HepG2 (cell line): ENCODE data around the gene NDUFA8. TPM values are rescaled to one million over a fixed set of nuclear protein-coding genes. Genes with fewer than 3 reads are reported as not detected.

ENCODE experiments used
- AFF4 ChIP-seq: sonication (generic); formaldehyde crosslinking; IDR thresholded peaks from 2 replicates; pipeline ENCODE4 v1.4.0; 2020; ENCODE audit warnings: missing genetic modification reagents
- ARID4A ChIP-seq: sonication (generic); formaldehyde crosslinking; IDR thresholded peaks from 2 replicates; pipeline ENCODE4 v1.5.0; 2020; ENCODE audit warnings: mild to moderate bottlenecking, missing genetic modification reagents, borderline replicate concordance
- CREB1 ChIP-seq, 2 experiments: fragments of 450-650 bp in 1 of 2; IDR thresholded peaks; 2 replicates each; pipeline ENCODE4 v1.6.1; 2016 to 2017; ENCODE audit warnings: control low read depth in 1 of 2, mild to moderate bottlenecking in 1 of 2, missing compliant biosample characterization in 1 of 2, missing genetic modification characterization in 1 of 2
- EP300 ChIP-seq, 3 experiments: sonication (generic) in 1 of 3; formaldehyde crosslinking in 1 of 3; IDR thresholded peaks; 2 replicates each; pipeline versions ENCODE4 v1.5.1 to v1.6.1; 2011 to 2020; ENCODE audit warnings: low read depth in 2 of 3, low read length in 2 of 3, borderline replicate concordance in 1 of 3, improper control_type of control experiment in 1 of 3, mild to moderate bottlenecking in 1 of 3, missing genetic modification reagents in 1 of 3, moderate library complexity in 1 of 3
- HNRNPK ChIP-seq: fragments of 200-400 bp; formaldehyde crosslinking; IDR thresholded peaks from 2 replicates; pipeline ENCODE4 v1.6.1; 2018; ENCODE audit warnings: low read length, low read depth, moderate library complexity, mild to moderate bottlenecking; ENCODE audit not compliant: poor library complexity, severe bottlenecking
- PBX2 ChIP-seq: IDR thresholded peaks from 2 replicates; pipeline ENCODE4 v1.6.1; 2016; ENCODE audit warnings: control low read depth
- POLR2A ChIP-seq, 2 experiments: IDR thresholded peaks; 2 replicates each; pipeline ENCODE4 v1.6.1; 2011; ENCODE audit warnings: low read depth in 2 of 2, low read length in 2 of 2, mild to moderate bottlenecking in 1 of 2, moderate library complexity in 1 of 2; ENCODE audit not compliant: insufficient read depth in 1 of 2
- REPIN1 ChIP-seq: sonication (generic); formaldehyde crosslinking; IDR thresholded peaks from 2 replicates; pipeline ENCODE4 v1.8.0; 2022; ENCODE audit warnings: missing genetic modification reagents, low read depth, mild to moderate bottlenecking, borderline replicate concordance
- YY1 ChIP-seq: IDR thresholded peaks from 2 replicates; pipeline ENCODE4 v1.6.1; 2011; ENCODE audit warnings: low read length, low read depth, moderate library complexity, mild to moderate bottlenecking; ENCODE audit not compliant: insufficient read depth, insufficient replicate concordance
- ZBTB25 ChIP-seq: IDR thresholded peaks from 2 replicates; pipeline ENCODE4 v1.6.1; 2018; ENCODE audit warnings: missing genetic modification reagents
- ZBTB33 ChIP-seq: sonication (generic); formaldehyde crosslinking; IDR thresholded peaks from 2 replicates; pipeline ENCODE4 v1.4.0; 2020; ENCODE audit warnings: missing genetic modification reagents
- ZFP36 ChIP-seq: fragments of 150-350 bp; IDR thresholded peaks from 2 replicates; pipeline ENCODE4 v1.6.1; 2018; ENCODE audit warnings: borderline replicate concordance, low read length, low read depth; ENCODE audit not compliant: partially characterized antibody
- ZFP41 ChIP-seq: sonication (generic); formaldehyde crosslinking; IDR thresholded peaks from 2 replicates; pipeline ENCODE4 v1.4.0; 2020; ENCODE audit warnings: mild to moderate bottlenecking, missing genetic modification reagents, borderline replicate concordance
- ZNF207 ChIP-seq: fragments of 450-650 bp; IDR thresholded peaks from 2 replicates; pipeline ENCODE4 v1.6.1; 2016; ENCODE audit warnings: antibody characterized with exemption, borderline replicate concordance
- ZNF781 ChIP-seq: sonication (generic); formaldehyde crosslinking; IDR thresholded peaks from 2 replicates; pipeline ENCODE4 v1.5.1; 2020; ENCODE audit warnings: borderline replicate concordance, mild to moderate bottlenecking, missing genetic modification reagents; ENCODE audit errors: not compliant biosample characterization
- polyA plus RNA-seq, 8 experiments: library from polyadenylated mRNA; depleted of rRNA in 3 of 8; stranded (reverse) in 7 of 8; unstranded in 1 of 8; fragments of >200 nt; fragmentation: Illumina TruSeq in 4 of 8; extraction: Trizol in 4 of 8; gene quantifications; 2 replicates each; pipeline versions ENCODE4 v1.2.1 to v1.2.3, GENCODE V29; 2011 to 2016; ENCODE audit warnings: low read depth in 4 of 8, missing spikeins in 1 of 8, mixed read lengths in 1 of 8; ENCODE audit not compliant: insufficient read depth in 1 of 8
- total RNA-seq, 5 experiments: library from RNA; depleted of rRNA; stranded (reverse); fragments of >200 nt; fragmentation: Illumina TruSeq; extraction: Trizol; gene quantifications; 2 replicates each; pipeline ENCODE4 v1.2.3, GENCODE V29; 2016; ENCODE audit warnings: low read depth in 1 of 5

Gene NDUFA8
- total and polyA plus RNA-seq, 2 of the 13 experiments (the other 11 are each of a cell fraction or from before 2014, with no cell fraction given), result 68.6 to 71.7 TPM

GRCh38 chr9:122151267-122151828 is 8.2 kb downstream of the NDUFA8 start (continued):
- TF ChIP-seq ZNF781 (no peak), ZFP36 (no peak), EP300 (IDR thresholded peaks at IDR 0.05; ENCODE audit: low read depth in 2 of 2, low read length in 2 of 2) (no peak), EP300 (CRISPR knock-in tag; IDR thresholded peaks at IDR 0.05; ENCODE audit: borderline replicate concordance) (no peak), YY1 (peak; percentile 20), ARID4A (CRISPR knock-in tag) (no peak), ZBTB25 (CRISPR knock-in tag) (no peak), CREB1 (IDR thresholded peaks at IDR 0.05) (no peak), CREB1 (CRISPR knock-in tag; IDR thresholded peaks at IDR 0.05) (0 out of 2 replicates have a peak, but pooled peaks have one; percentile 18), HNRNPK (no peak), ZBTB33 (CRISPR knock-in tag) (peak; percentile 43; the same call in 1 of the 2 replicates), REPIN1 (no peak), ZFP41 (CRISPR knock-in tag) (no peak), PBX2 (CRISPR knock-in tag) (no peak), POLR2A (IDR thresholded peaks at IDR 0.05; ENCODE audit: insufficient read depth in 1 of 2, low read depth in 2 of 2, low read length in 2 of 2) (no peak), ZNF207 (no peak), AFF4 (no peak)
